ENCODE measurements around the gene OSCP1. TPM values are rescaled to one million over a fixed set of nuclear protein-coding genes. Genes with fewer than 3 reads are reported as not detected.
A peak's percentile ranks its signal among the peaks of the same experiment; 100 is the strongest.

The OSCP1 gene
- total and polyA plus RNA-seq, 2 donors (not counting 1 experiment from before 2014, with no cell fraction given), result 0.16 to 0.94 TPM

DNA sequence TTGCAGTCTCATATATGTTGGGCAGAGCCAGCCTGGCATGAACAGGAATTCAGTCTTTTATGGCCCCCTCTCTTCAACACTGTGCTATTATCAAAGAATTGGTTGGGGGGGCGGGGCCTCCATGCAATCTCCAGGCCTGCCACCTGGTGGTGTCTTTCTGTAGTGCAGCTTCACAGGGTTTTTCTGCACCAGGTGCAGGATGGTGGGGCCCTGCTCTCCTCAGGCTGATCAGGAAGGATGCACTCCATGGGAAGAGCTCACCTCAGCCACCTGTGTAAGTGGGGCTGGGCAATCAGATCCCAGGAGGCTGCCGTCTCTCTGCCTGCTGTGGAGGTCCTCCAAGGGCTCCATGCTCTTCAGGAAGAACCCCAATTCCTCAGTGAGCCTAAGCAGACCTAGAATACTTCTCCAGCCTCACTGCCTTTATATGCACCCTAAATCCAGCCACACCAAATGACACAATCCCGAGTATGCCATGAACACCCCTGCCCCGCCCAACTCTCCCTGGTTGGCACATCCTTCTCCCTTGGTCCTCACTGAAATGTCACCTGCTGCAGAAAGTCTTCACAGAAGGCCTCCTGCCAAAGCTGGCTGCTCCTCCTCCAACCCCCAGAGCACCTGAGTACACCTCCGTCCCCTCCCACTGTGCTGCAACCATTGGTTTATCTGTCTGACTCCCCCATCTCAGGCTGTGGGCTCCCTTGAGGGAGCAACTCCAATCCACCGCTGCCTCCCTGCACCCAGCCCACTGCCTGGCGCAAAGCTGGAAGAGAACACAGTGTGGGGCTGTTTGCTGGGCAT, 81.0 kb downstream of the OSCP1 start:
- Histone ChIP-seq H4K20me1 (ENCODE audit: control insufficient read depth, insufficient read depth, low read length, poor library complexity, severe bottlenecking) (peaks cover 29% of the 10 kb centered on the region), H3K27me3 (replicated peaks in 1 of 4; ENCODE audit: control extremely low read depth in 1 of 4, control insufficient read depth in 3 of 4, insufficient read depth in 4 of 4, low read length in 3 of 4) (no peaks in the 10 kb centered on the region), H3K9ac (ENCODE audit: low read length) (no peak overlapping the region), H2AFZ (ENCODE audit: insufficient read depth, low read depth, low read length, poor library complexity, severe bottlenecking) (no peak overlapping the region), H3K27ac (ENCODE audit: low read length in 2 of 2) (no peak overlapping the region), H3K9me3 (ENCODE audit: control extremely low read depth in 1 of 3, control insufficient read depth in 2 of 3, insufficient read depth in 1 of 3, low read length in 2 of 3) (no peaks in the 10 kb centered on the region), H3K36me3 (replicated peaks in 1 of 2; ENCODE audit: control extremely low read depth in 1 of 2, control insufficient read depth in 1 of 2, extremely low read depth in 1 of 2, insufficient read depth in 2 of 2, low read length in 1 of 2) (peaks cover 0 to 41% of the 10 kb centered on the region in 2 experiments), H3K4me2 (replicated peaks; ENCODE audit: low read depth, low read length, poor library complexity, severe bottlenecking) (peak overlapping the region; percentile 17), H3K79me2 (ENCODE audit: control insufficient read depth, insufficient read depth, low read length) (peaks cover 95% of the 10 kb centered on the region), H3K4me1 (ENCODE audit: control insufficient read depth in 2 of 2, insufficient read depth in 2 of 2, low read length in 2 of 2) (peaks cover 66 to 84% of the 10 kb centered on the region in 2 donors), H3K4me3 (ENCODE audit: control extremely low read depth in 1 of 5, extremely low read depth in 1 of 5, insufficient read depth in 1 of 5, low read depth in 2 of 5, low read length in 4 of 5) (no peak overlapping the region)
- ChIA-PET POLR2A (interaction anchor here (1.0 to 1.1 kb wide), 2 partner anchors 21 to 145 kb away, joined by 3 to 4 read pairs; partner anchors contain the start of gene THRAP3), CTCF (interaction anchor here (0.6 to 6.7 kb wide), 22 partner anchors 8 to 220 kb away, joined by 3 to 52 read pairs (median 6); partner anchors contain the start of genes LSM10, SH3D21 and TRAPPC3)
- peak; percentile 89 for DNase-seq
- H3K4me1 Mint-ChIP-seq, result peaks cover 76% of the 10 kb centered on the region
- no peaks in the 10 kb centered on the region for H3K27me3 Mint-ChIP-seq
- peak; percentile 63 for ATAC-seq (ENCODE audit: low read depth)
- peak overlapping the region; percentile 16 for H3K4me3 Mint-ChIP-seq
- peak overlapping the region; percentile 83 for H3K27ac Mint-ChIP-seq
- TF ChIP-seq, protein P1, sequence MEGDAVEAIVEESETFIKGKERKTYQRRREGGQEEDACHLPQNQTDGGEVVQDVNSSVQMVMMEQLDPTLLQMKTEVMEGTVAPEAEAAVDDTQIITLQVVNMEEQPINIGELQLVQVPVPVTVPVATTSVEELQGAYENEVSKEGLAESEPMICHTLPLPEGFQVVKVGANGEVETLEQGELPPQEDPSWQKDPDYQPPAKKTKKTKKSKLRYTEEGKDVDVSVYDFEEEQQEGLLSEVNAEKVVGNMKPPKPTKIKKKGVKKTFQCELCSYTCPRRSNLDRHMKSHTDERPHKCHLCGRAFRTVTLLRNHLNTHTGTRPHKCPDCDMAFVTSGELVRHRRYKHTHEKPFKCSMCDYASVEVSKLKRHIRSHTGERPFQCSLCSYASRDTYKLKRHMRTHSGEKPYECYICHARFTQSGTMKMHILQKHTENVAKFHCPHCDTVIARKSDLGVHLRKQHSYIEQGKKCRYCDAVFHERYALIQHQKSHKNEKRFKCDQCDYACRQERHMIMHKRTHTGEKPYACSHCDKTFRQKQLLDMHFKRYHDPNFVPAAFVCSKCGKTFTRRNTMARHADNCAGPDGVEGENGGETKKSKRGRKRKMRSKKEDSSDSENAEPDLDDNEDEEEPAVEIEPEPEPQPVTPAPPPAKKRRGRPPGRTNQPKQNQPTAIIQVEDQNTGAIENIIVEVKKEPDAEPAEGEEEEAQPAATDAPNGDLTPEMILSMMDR (IDR thresholded peaks at IDR 0.05), result peak; percentile 88
- TF ChIP-seq EZH2 (IDR thresholded peaks at IDR 0.05; ENCODE audit: borderline replicate concordance, insufficient read depth, low read depth, low read length, poor library complexity, severe bottlenecking), result no peak
- no peaks in the 10 kb centered on the region for H3K9me3 Mint-ChIP-seq (ENCODE audit: insufficient read depth)
- 55% methylated on average over 7 of the region's 7 CpGs for WGBS (ENCODE audit: insufficient coverage)
- intact Hi-C loops (cut with micrococcal nuclease), result loop anchor here (1.0 to 5.0 kb wide), 5 partner anchors 26 to 62 kb away; partner anchors contain the start of genes EVA1B, LSM10 and SH3D21

Small RNA genes lying within 50 kb of the gene (small RNA-seq; reads per million reads assigned to genes)
- not detected for gene RNU4-27P (ENCODE audit: insufficient read length, low read depth, low replicate concordance)
- 0.57 reads per million for gene SNORA63C (ENCODE audit: insufficient read length, low read depth, low replicate concordance)

Other genes starting within 250 kb of the OSCP1 start
- gene THRAP3, start 226.0 kb downstream of the OSCP1 start, total RNA-seq, result 153 and 159 TPM in 2 replicates
- 34.5 and 64.1 TPM in 2 replicates for gene THRAP3, start 226.0 kb downstream of the OSCP1 start, polyA plus RNA-seq
- 1.8 and 2.6 TPM in 2 replicates for gene SH3D21, start 144.1 kb downstream of the OSCP1 start, total RNA-seq
- 0.49 and 0.79 TPM in 2 replicates for gene SH3D21, start 144.1 kb downstream of the OSCP1 start, polyA plus RNA-seq
- 1.4 and 2.9 TPM in 2 replicates for gene EVA1B, start 126.8 kb downstream of the OSCP1 start, total RNA-seq
- 0.67 and 1.2 TPM in 2 replicates for gene EVA1B, start 126.8 kb downstream of the OSCP1 start, polyA plus RNA-seq
- 69.1 and 72.8 TPM in 2 replicates for gene STK40, start 64.5 kb downstream of the OSCP1 start, total RNA-seq
- gene STK40, start 64.5 kb downstream of the OSCP1 start, polyA plus RNA-seq, result 53.1 and 53.5 TPM in 2 replicates
- gene LSM10, start 52.5 kb downstream of the OSCP1 start, total RNA-seq, result 70.6 and 73.5 TPM in 2 replicates
- 69.3 and 136 TPM in 2 replicates for gene LSM10, start 52.5 kb downstream of the OSCP1 start, polyA plus RNA-seq
- gene MRPS15, start 13.9 kb upstream of the OSCP1 start, total RNA-seq, result 34.4 and 34.8 TPM in 2 replicates
- 27.1 and 28.0 TPM in 2 replicates for gene MRPS15, start 13.9 kb upstream of the OSCP1 start, polyA plus RNA-seq
- 0.17 and 0.30 TPM in 2 replicates for gene CSF3R, start 32.5 kb upstream of the OSCP1 start, total RNA-seq
- gene CSF3R, start 32.5 kb upstream of the OSCP1 start, polyA plus RNA-seq, result 3.4 and 6.3 TPM in 2 replicates